Measurements from ENCODE around the gene CUBN.
"Not testable (repeated sequence)": the region's sequence is repeated elsewhere in the genome, so short reads cannot be mapped to it uniquely, and the experiment has no call there.

CUBN gene

GRCh38 chr10:17141504-17142229, 12.1 kb upstream of the CUBN start:
- DNase-seq (ENCODE audit: low read depth in 3 of 3): no peak

- DNase-seq (ENCODE audit: low read depth in 3 of 3): no peak
Measured at GRCh38 chr10:17140386-17140761, 10.8 kb upstream of the CUBN start.

DNA sequence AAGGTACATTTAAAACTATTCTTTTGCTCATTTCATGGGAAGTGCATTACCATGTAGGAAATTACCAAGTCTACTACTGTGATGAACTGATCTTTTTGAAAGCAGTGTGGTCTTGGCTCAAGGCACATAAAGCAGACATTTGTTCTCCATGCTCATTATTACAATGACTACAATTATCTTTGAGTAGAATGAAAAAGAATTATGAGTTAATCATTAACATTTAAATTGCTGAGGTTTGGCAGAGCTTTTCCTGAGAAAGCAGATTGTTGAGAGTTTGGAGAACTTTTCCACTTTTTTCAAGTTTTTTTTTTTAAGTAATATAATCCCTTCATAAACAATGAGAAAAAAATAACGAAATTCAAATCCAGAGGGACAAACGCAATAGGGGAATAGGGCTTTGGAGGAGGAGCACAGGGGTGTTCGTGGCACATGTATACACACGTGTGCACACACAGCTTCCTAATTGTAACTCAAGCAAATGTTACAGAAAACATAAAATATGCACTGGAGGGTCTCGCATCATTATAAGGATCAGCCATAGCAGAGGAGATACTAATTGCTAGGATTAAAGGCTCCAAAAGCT, 8.9 kb upstream of the CUBN start:
- no peak for DNase-seq (ENCODE audit: low read depth in 3 of 3)

- DNase-seq (ENCODE audit: low read depth in 3 of 3): no peak
Measured at GRCh38 chr10:17134737-17135260, 5.2 kb upstream of the CUBN start.

DNA sequence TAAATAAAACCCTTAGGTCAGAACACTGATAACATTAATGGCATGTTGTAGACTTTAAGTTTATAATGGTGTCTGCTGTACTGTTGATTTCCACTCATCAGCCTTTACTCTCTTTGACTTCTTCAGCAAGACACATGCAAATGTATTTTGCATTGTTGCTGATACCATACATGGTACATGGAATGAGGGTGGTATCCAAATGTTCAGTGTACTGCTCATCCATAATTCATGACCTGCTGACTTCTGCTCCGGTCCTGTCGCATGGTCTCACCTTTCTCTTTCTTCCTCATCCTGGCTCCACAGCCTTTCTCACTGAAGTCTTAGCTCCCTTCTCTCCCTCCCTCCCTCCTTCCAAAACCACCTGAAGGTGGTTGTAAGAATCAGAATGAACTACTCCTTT, 4.7 kb upstream of the CUBN start:
- DNase-seq (ENCODE audit: low read depth in 3 of 3): no peak

DNA sequence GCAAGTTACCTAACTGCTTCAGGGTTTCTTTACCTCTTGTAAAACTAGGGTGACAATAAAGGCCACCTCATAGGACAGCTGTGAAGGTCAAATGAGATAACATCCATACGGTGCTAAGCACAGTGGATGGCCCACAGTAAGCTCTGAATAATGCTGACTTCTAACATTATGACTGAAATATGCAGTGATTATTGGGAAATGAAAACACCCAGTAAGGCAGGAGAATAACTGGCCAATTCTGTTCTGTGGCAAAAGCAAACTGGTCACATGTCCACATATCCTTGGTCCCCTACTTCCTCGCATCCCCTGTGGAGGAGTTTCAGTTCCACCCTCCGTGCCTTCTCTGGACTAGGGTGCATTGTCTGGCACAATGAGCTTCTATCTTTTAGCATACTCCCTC, 1.4 kb downstream of the CUBN start:
- no peak for DNase-seq (ENCODE audit: low read depth in 3 of 3)

DNA sequence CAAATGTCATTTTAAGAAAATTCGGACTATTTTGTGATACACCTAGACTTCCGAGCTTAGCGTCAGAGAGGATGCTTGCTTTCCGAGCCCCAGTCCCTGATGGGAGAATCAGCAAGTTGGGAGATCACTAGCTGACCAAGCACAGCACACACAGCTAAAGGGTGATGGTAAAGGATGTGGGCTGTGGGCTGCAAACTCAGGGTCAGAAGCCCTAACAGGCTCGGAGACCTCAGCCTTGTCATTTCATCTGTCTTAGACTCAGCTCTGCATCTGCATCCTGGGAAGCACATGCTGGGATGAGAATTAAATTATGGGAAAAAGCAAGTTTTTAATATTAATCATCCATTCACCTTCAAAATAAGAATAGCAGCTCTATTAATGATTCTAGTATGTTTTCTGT, 3.3 kb downstream of the CUBN start:
- no peak for DNase-seq (ENCODE audit: low read depth in 3 of 3)

GRCh38 chr10:17125206-17125893, 4.3 kb downstream of the CUBN start:
- DNase-seq (ENCODE audit: low read depth in 3 of 3): no peak

- DNase-seq (ENCODE audit: low read depth in 3 of 3): no peak
Measured at GRCh38 chr10:17123961-17124360, 5.7 kb downstream of the CUBN start.

GRCh38 chr10:17122726-17123661, 6.6 kb downstream of the CUBN start:
- no peak for DNase-seq (ENCODE audit: low read depth in 3 of 3)

GRCh38 chr10:17122052-17122451, 7.6 kb downstream of the CUBN start:
- no peak for DNase-seq (ENCODE audit: low read depth in 3 of 3)

DNA sequence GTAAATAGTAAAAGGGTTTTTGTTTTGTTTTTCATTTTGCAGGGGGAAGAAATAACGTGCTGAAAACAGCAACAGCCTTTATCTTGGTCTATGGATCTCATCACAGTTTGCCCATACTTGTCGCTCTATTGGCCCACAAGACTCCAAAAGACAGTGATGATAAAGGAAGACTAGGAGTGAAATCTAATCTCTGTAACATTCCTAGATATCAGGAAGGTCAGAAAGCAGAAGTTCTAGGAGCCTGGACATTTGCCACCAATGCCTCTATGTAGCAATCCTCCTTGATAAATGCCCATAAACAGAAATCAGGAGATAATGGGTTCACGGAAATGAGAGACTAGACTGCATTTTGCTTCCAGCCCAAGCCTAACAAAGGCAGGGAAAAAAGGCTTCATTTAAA, 8.9 kb downstream of the CUBN start:
- no peak for DNase-seq (ENCODE audit: low read depth in 3 of 3)

- DNase-seq (ENCODE audit: low read depth in 3 of 3): no peak
Measured at GRCh38 chr10:17119845-17120244, 9.8 kb downstream of the CUBN start.

DNA sequence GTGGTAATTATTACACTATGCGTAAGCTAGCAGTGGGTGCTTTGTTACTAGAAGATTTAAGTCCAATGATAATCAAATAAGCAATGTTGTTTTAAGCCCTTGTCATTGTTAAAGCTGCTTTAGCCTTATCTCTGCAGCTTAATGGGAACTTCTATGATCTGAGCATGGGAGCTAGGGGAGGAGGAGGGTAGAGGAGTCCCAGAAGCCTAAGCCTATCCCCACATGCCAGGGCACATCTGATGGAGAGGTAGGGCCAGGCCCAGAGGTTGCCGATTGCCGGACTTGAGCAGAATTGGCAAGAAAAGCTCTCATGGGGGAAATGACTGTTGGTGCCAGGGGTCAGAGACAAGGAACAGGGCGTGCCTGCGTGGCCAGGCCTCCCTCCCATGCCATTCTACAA, 13.4 kb downstream of the CUBN start:
- no peak for DNase-seq (ENCODE audit: low read depth in 3 of 3)

DNA sequence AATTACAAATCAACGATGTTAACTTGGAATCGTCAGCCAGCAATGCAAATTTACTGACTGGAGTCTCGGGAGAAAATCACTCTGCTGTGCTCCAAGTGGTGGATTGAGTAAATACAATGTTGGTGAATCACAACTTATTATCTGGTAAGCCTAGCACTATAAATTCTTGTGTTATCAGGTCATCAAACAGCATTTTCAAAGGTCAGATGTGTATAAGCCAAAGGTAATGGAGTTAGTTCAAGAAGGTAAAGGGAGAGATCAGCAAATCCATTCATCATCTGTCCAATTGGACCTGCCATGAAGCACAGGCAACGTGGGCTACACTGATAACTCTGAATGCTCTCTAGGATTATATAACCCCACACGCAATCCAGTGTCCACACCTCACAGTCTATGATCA, 13.9 kb downstream of the CUBN start:
- no peak for DNase-seq (ENCODE audit: low read depth in 3 of 3)

DNA sequence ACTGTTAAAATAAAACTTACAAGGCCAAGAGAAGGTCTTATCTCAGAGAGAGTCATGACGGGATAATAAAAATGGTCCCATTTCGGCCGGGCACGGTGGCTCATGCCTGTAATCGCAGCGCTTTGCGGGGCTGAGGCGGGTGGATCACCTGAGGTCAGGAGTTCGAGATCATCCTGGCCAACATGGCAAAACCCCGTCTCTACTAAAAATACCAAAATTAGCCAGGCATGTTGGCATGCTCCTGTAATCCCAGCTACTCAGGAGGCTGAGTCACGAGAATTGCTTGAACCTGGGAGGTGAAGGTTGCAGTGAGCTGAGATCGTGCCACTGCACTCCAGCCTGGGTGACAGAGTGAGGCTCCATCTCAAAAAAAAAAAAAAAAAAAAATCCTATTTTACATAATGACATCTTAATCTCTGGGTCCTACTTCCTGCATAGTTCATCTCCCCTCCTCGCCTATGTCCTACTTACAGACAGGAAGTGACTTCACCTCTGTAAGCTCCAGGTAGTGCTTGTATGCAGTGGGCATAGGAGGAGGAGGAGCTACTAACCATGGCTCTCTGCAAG, 14.7 kb downstream of the CUBN start:
- DNase-seq (ENCODE audit: low read depth in 3 of 3): not testable (repeated sequence)

DNA sequence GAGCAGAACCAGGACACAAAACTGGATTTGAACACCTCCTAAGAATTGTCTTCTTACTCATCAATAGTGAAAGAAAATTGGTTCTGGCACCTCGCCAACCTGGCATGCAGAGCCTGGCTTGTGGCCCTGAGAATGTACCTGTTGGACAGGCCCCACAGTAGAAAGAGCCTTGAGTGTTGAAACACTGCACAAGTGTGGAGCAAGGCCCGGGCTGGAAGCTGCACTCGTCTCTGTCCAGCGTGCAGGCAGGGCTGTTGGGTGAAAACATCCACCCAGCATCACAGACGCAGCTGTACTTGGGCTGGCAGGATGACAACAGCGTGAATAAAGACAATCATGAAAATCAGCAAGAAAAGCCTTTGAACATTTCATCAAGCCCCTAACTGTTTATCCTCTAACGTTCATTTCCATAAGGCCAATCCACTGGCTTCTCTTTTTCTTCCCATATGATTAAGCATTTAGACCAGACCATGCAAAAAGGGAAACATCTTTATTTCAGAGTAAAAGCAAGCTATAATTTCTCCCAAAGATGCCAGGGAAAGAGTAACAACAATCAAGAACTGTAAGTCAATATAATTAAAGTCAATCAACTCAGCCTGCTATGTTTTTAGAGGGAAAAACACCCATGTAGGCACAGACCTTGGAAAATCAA, 15.6 kb downstream of the CUBN start:
- DNase-seq (ENCODE audit: low read depth in 3 of 3): no peak

GRCh38 chr10:17113346-17113745, 16.3 kb downstream of the CUBN start:
- no peak for DNase-seq (ENCODE audit: low read depth in 3 of 3)

DNA sequence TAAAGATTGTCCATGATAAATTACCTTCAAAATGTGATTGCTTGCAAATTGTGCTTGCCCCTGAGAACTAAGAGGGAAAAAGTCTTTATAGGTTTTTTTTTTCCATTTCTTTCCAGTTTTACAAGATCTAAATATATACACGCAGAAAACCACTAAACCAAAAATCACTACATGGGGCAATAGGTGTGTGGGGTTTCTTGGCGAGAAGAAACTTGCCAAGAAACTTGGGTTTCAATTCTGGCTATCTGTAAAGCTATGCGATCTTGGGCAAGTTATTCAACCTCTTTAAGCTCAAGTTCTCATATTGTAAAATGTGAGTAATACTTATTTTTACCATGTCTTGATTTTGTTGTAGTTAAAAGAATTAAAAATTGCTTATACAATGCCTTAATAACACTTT, 17.0 kb downstream of the CUBN start:
- DNase-seq (ENCODE audit: low read depth in 3 of 3): no peak

DNA sequence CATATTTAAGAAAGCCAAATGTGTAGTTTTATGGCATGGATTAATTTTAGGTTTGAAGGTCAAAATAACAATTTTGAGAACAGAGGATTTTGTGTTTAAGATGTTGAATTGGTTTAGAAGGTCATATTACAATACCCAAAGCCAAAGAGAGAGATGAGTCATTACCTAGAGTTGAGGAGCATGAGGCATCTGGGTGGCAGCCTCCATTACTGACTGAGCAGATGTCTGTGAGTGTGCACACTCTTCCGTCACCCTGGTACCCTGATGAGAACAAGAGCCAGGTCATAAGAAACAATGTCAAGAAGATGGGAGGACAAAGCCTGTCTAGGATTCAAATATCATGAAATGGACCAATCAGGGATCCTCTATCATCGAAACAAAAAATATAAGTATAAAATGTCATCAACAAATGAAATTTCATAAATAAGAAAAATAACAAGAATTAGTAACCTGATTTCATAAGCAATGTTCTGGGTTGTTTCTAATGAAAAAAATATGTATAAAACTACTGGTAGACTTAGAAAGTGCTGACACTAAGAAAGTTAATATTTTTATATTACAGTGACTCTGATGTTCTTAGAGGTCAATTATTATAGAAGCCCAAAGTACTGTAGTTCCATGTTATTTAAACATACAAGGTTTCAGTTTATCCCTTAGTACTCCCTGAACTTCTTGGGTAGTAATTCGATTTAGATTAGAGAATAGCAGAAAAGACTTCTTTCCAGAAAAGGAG, 20.0 kb downstream of the CUBN start:
- no peak for DNase-seq (ENCODE audit: low read depth in 3 of 3)

All from stimulated activated CD4-positive, alpha-beta T cell treated with anti-CD3 and anti-CD28 coated beads, TNF-alpha, amount 100 ng/mL, for 48 hours (primary cell).